Left ventricle myocardium superior (tissue), 1 donor: ENCODE results near the gene BSCL2. TPM values are rescaled to one million over a fixed set of nuclear protein-coding genes. Genes with fewer than 3 reads are reported as not detected.
"Not testable (repeated sequence)": the region's sequence is repeated elsewhere in the genome, so short reads cannot be mapped to it uniquely, and the experiment has no call there.

ENCODE experiments used
- ATAC-seq: fragments of 200-7000 bp; cut with Tn5 transposase; one replicate; pipeline ENCODE4 v1.9.1; 2020; ENCODE audit warnings: mild to moderate bottlenecking, moderate library complexity
- DNase-seq: peaks from one replicate; pipeline ENCODE4 v3.0.0-alpha.2; 2020
- intact Hi-C: fragments of 100-400 bp; cut with micrococcal nuclease; formaldehyde crosslinking; loops from one replicate; pipeline ENCODE4 v1.11.0; 2022
- long read RNA-seq: library from polyadenylated mRNA; unstranded; transcript quantifications from one replicate; pipeline ENCODE4 v2.0.0, GENCODE V29; 2021
- total RNA-seq: library from RNA; stranded (reverse); fragmentation: NEBNext Ultra II Directional; extraction: Animal tissue kit (Norgen Biotek cat#: 25700); gene quantifications from one replicate; pipeline ENCODE4 v1.2.1, GENCODE V29; 2021
- donor health status: DM: no; HTN: yes; CAD: no; lungs with severe emphysema.

Gene BSCL2
- total RNA-seq = 15.2 TPM
- long read RNA-seq, transcript BSCL2-207 (11 exons, 1,516 nt) = major isoform, 19 of 29 reads
- long read RNA-seq, partial matches to known transcripts = 1 of 29 reads
- long read RNA-seq, other reads (novel, unspliced or antisense) = 8 of 29 reads

DNA sequence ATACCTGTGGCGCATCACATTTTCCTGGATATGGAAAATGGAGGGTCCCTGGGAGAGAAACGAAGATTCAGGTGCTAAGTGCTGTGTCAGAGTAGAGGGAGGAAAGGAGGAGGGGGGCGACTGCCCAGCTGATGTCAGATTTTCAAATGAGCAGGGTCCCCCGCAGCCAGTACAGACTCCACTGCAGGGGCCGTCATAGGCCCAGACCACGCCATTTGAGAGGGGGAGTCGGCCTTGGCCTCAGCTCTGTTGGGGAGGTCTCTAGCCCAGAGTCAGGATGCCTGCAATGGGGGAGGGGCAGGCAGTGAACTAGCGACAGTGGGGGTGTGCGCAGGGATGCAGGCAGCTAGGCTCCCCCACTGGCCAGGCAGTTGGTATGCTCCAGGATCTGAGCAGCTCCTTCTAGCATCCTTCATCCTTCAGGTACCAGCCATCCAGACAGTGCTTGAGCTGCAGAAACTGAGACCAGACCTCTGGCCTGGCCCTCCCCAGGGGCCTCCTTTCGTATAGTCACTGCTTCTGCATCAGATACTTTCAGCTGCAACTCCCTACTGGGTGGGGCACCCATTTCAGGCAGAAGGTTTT lies at the start of gene BSCL2, which contains the start of gene GNG3:
Gene BSCL2 (minus strand): TSS at position 148 of the 585 bp plus-strand sequence. CDS start 229 bp downstream, outside the sequence.
Gene GNG3 (plus strand): TSS at position 400 of the 585 bp plus-strand sequence. CDS start 620 bp downstream, outside the sequence.
- intact Hi-C loops = no loop called here
- no peak for ATAC-seq
- DNase-seq = peak; percentile 37

DNA sequence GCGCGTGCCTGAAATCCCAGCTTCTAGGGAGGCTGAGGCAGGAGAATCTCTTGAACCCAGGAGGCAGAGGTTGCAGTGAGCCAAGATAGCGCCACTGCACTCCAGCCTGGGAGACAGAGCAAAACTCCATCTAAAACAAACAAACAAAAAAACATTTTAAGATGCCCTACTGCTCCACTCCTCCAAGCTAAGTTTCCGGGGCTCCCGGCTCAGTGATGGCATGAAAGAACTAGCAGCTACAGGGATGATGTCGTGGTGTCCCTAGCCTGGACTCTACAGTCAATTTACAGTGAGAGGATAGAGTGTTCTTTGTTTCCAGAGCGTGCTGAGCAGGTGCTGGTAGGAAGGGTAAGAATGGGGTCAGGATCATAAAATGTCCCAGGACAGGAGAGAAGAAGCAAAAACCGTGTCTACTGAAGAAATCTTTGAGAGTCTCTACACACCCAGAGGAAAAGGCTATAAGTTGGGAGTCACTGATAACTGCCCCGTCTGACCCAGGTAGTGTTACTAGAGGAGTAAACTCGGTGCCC lies 47.9 kb upstream of the BSCL2 start:
- intact Hi-C loops = no loop called here
- ATAC-seq (no peak), DNase-seq (no peak)

DNA sequence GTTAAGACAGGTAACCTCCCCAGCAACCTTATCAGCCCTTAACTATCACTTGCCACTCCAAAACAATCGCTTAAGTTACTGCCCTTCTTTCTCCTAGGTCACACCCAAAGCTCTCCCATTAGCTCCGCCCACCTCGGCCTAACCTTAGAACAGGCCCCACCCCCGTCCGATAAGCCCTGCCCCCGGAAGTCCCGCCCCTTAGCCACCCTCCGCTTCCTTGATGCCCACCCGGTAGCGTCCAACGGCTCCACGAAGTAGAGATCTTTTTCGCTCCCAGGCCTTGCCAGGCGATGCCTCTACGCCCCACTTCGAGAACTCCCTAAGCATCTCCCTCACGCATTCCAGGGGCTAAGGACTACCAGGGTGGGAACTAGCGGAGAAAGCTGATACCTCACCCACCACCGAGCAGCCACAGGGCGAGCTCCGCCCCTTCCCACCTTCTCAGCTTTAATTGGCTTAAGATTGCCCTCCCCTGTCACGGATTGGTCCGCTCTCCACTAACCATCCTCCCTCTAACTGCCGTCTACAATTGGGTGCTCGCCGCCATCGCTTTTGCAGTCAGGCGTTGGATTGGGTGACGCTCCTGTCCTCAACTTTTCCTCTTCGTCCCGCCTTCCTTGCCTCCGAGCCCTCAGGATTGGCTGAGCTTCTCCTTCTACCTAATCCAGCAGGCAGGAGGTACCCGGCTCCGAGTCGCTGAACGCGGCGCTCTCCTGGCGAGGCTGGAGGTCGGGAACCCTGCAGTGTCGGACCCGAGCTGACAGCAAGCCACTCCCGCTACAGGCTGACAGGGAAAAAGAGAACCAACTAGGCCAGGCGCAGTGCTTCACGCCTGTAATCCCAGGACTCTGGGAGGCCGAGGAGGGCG lies 46.7 kb upstream of the BSCL2 start, which contains the start of gene ZBTB3:
Gene ZBTB3 (minus strand): TSS at position 425 of the 868 bp plus-strand sequence. CDS start 496 bp downstream, outside the sequence.
- DNase-seq (peak; percentile 95), ATAC-seq (peak; percentile 97)
- intact Hi-C loops = no loop called here

DNA sequence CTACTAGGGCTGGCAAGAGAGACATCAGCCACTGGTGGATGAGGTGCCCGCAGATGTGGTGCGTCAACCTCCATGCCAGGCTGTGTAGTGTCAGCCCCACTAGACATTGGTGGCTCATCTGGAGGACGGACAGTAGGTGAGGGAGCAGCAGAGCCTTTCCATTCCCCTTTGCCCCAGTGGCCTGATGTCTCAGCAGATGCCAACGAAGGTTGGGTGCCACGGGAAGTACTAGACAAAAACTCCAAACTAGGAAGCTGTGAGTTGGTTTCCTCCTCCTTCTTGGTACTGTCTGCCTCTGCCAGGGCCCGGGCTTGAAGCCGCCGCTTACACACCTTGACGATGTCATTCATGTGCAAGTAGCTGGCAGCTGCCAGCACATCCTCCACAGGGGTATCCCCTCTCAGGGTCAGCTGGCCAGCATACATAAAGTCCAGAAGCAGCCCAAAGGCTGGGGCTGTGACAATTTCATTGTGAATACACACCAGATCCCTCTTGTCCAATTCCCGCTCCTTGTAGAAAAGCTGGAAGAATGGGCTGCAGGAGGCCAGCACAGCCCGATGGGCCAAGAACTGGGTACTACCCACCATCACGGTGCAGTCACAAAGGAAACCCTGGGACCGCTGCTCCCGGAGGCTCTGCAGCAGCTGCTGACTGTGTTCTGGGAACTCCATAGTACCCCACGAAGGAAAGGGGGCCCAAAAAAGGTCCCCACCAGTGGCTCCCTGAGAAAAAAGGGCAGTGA lies 45.9 kb upstream of the BSCL2 start:
- intact Hi-C loops = no loop called here
- DNase-seq = no peak
- ATAC-seq = peak; percentile 1

DNA sequence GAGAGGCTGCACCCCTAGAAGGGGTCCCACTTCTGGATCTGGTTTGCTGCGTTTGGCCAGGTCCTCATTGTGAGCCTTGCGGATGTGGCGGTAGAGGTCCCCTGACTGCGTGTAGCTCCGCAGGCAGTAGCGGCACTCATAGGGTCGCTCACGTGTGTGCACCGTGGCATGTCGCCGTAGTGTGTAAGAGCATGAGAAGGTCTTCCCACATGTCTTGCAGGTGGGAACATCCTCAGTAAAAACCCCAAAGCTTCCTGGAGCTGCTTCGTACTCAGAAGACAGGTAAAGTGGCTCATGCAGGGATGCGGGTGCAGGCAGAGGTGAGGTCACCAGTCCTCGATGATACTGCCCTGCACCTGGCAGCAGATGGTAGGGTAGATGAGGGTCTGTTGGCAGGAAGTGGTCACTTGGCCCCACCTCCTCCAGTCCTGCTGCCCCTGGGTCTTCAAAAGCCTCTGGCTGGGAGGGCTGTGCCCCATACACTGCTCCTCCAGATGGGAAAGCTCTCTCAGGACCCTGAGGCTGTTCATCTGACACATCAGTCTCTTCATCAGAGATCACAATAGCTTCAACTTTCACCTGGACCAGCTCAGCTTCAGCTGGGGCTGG lies 45.1 kb upstream of the BSCL2 start:
- DNase-seq (no peak), ATAC-seq (no peak)
- intact Hi-C loops = no loop called here

DNA sequence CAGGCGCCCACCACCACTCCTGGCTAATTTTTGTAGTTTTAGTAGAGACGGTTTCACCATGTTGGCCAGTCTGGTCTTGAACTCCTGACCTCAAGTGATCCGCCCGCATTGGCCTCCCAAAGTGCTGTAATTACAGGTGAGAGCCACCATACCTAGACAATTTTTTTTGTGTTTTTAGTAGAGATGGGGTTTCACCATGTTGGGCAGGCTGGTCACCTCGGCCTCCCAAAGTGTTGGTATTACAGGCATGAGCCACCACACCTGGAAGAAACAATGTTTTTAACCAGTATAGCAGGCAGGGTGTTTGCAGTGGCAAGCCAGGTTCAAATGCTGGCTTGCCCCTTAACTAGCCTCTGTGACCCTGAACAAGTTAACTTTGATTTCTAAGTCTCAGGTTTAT lies 42.7 kb upstream of the BSCL2 start:
- intact Hi-C loops, DNase-seq, ATAC-seq: not testable (repeated sequence)

DNA sequence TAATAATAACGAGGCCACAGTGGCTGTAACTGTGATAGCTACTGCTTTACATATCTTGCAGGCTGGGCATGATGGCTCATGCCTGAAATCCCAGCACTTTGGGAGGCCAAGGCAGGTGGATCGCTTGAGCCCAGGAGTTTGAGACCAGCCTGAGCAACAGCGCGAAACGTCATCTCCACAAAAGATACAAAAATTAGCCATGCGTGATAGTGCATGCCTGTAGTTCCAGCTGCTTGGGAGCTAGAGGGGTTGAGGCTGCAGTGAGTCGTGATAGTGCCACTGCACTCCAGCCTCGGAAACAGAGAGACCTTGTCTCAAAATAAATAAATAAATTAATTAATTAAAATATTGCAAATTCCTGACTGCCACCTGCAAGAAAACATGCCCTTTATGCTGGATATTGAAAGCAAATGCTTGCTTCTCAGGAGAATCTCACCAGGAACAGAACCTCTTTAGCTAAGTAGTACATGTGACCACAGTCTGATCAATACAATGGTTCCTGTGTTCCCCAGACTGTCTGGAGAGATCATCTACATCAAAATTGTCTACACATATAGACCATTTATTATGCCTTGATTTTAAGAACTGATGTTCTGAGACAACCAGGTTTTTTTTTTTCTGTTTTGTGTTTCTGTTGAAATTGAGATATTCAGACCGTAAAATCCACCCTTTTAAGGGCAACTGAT lies 40.4 kb upstream of the BSCL2 start:
- no peak for DNase-seq
- intact Hi-C loops = no loop called here
- ATAC-seq = no peak

DNA sequence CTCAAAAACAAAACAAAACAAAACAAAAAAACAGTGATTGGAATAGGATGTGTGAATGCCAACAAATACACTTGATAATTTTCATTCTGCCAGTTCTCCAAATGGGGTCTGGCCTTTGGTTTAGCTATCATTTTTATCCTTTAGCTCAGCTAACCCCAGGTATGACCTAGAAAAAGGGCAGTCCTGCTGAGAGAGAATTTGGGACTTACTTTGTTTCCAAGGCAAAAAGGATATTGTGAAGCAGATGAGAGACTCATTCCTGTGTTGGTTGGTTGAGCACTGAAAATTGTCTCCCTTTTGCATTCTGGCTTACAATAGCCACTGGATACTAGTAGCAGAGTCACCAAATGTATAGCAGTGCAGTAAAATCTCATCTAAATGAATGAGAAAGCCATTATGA lies 30.0 kb upstream of the BSCL2 start:
- intact Hi-C loops = no loop called here
- no peak for ATAC-seq
- DNase-seq = no peak

DNA sequence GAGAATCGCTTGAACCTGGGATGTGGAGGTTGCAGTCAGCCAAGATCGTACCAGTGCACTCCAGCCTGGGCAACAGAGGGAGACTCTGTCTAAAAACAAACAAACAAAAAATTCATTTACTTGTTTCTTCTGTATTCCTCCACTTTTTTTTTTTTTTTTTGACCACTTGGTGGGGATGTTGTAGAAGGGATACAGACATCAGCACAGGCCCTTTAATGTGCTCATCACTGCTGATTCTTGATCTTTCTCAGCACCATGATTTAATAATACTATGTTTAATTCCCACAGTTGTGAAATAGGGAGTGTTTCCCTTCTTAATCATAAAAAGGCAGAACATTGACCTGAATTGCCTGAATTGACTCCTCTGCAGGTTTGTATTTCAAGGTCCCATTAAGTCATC lies 25.6 kb upstream of the BSCL2 start:
- ATAC-seq (no peak), DNase-seq (no peak)
- intact Hi-C loops = no loop called here

DNA sequence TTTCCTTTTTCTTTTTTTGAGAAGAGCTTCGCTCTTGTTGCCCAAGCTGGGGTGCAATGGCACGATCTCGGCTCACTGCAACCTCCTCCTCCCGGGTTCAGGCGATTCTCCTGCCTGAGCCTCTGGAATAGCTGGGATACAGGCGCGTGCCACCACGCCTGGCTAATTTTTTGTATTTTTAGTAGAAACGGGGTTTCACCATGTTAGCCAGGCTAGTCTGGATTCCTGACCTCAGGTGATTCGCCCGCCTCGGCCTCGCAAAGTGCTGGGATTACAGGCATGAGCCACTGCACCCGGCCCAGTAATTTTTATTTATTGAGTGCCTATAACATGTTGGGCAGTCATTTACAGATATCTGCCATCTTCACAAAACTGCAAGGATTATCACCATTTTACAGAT lies 22.9 kb upstream of the BSCL2 start:
- DNase-seq, intact Hi-C loops, ATAC-seq: not testable (repeated sequence)

DNA sequence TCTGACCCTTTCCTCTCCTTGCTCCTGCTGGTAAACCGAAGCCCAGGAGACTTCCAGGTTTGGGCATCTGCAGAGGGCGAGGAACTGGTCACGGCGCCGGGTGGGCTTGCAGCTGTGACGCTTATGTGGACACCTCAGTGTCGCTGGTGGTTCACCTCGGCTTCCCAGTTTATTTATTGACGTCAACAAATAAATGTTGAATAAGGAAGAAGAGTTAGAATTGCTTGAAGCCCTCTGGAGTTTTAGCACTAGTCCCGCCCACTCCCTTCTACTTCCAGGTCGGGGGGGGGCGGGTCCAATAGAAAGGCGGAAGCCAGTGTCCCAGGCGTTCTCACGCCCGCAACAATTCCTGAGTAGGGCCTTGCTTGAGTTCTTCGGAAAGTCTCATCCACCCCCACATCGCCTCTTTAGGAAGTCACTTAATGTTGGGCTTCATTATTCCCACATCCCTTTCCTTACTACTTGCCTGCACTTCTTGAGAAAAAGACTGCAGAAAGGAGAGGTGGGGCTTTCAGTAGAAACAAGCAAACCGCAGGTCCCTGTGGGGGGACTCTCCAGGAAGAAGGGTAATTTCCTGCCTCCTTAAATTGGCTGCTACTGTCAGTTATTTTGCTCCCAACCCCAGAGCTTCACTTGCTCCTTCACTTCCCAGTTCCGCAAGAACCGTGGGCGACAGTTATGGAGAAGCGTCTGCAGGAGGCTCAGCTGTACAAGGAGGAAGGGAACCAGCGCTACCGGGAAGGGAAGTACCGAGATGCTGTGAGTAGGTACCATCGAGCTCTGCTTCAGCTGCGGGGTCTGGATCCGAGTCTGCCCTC lies 21.2 kb upstream of the BSCL2 start, which contains the start of gene TTC9C:
Gene TTC9C (plus strand): TSS at position 316 of the 818 bp plus-strand sequence. CDS start 363 bp downstream, at position 679.
- ATAC-seq (peak; percentile 70), DNase-seq (peak; percentile 88)
- intact Hi-C loops = no loop called here

DNA sequence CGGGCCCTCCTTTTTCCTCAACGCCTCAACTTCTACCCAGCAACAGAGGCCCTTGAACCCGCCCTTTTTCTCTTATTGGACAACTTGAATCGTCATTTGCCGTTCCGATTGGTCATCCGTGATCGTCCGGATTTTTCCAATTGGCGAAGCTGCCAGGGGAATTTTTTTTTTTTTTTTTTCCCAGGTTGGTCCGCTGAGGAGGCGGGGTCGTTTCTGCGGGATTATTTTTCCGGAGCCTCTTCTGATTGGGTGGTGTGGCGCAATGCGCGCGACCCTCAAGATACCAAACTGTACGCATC lies 20.6 kb upstream of the BSCL2 start:
- ATAC-seq (peak; percentile 80), DNase-seq (peak; percentile 84)
- intact Hi-C loops = no loop called here

DNA sequence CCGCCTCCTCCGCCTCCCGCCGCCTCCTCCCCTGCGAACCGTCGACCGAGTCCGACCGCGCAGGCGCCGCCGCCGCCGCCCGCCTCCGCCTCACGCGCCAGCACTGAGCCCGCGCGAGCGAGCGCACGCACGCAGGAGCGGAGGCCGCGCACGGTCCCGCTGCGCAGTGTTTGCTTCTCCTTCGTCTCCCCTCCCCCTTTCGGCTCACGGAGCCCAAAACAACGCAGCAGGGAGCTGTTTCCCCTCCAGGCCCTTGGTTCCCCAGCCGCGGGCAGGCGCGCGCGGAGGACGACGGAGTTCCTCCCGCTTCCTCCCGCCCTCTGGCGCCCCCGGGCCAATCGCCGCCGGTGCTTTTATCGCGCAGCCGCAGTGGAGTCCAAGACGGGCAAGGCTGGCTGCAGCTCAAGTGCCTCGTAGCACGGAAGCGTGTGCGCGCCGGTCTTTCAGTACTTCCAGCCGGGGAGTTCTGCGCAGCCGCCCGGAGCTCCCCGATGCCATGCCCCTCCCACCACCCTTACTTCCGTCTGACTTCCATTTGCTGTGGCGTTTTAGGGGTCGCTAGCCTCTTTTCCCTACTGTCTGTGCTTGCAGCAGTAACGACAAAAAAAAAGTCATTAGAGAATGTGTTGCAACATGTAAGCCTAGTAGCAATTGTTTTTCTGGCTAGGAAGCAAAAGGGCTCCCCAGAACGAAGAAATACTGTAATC lies 20.1 kb upstream of the BSCL2 start, which contains the start of gene HNRNPUL2:
Gene HNRNPUL2 (minus strand): TSS at position 293 of the 707 bp plus-strand sequence. CDS start 301 bp downstream, outside the sequence.
- ATAC-seq = peak; percentile 93
- peak; percentile 99 for DNase-seq
- intact Hi-C loops = no loop called here

DNA sequence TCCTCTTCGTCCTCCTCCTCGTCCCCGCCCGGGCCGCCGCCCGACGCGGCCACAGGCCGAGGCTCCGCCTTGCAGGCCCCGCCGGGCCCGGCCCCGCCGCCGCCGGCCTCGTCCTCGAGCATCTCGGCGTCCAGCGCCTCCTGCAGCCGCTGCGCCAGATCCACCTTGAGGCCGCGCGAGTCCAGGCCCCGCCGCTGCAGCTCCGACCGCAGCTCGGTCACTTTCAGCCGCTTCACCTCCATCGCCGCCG lies 19.6 kb upstream of the BSCL2 start:
- DNase-seq (no peak), ATAC-seq (peak; percentile 3)
- intact Hi-C loops = no loop called here

DNA sequence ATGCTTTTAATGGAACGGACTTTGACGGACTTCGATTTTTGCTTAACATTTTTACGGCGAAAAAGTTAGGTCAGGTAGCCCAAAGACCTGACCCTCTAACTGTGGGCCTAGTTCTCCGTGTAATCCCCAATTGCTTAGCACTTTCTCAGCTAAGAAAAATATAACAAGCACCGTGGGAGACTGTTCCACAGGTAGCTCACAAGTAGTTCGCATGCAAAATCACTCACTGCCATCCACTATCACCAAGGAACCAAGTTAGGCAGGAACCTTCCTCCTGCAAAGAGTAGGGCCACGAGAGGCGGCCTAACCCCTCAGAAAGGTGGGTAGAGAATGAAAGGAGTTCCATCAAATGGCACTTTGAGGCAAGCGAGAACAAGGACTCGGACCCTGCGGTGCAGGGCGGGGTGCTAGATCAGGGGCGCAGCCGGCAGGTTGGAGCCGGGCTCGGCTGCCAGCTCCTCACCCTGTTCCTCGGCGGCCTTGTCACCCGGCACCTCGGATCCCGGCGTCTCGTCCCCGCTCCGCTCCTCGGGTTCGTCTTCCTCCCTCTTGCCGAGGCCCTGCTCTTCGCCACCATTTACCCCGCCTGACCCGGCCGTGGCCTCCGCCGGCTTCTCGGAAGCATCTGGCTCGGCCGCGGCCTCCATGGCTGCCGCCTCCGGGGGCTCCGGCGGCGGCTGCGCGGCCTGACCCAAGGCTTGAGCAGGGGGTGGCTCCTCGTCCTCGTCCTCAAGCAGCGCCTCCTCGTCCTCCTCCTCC lies 19.1 kb upstream of the BSCL2 start:
- ATAC-seq = no peak
- DNase-seq = no peak
- intact Hi-C loops = no loop called here

DNA sequence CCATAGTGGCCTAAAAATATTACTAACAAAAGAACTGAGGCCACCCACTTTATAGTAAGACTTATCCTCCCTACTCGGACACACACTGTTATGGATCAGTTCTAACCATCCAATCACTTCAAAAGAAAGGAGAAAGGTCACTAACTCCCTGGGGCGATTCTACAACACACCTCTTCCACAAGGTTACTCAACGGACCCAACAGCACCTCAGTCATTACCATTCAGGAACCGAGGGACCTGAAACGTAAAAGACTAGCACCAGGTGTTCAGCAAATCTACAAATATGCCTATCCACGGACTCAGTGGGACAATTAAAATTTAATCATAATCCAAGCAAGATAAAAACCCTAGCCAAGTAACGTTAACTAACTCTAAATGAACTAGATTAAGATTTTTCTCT lies 18.4 kb upstream of the BSCL2 start:
- intact Hi-C loops = no loop called here
- ATAC-seq (no peak), DNase-seq (no peak)
